Sigmoid colon (tissue), 4 donors: ENCODE measurements around the gene KANTR.

ENCODE experiments used
- EP300 ChIP-seq, 4 donors: sonication (generic); formaldehyde crosslinking; IDR thresholded peaks; one replicate each; pipeline ENCODE4 v1.6.1; 2017; ENCODE audit warnings: antibody characterized with exemption in 4 of 4
- POLR2AphosphoS5 ChIP-seq, 4 donors: sonication (generic); formaldehyde crosslinking; IDR thresholded peaks; one replicate each; pipeline ENCODE4 v1.6.1; 2017; ENCODE audit warnings: antibody characterized with exemption in 4 of 4

GRCh38 chrX:53056292-53056691 lies 37.6 kb upstream of the KANTR start:
- TF ChIP-seq EP300 (IDR thresholded peaks at IDR 0.05) (no peak), POLR2AphosphoS5 (IDR thresholded peaks at IDR 0.05) (no peak)
